Body of pancreas (tissue), 4 donors: ENCODE results near the gene IQCN.

Source experiments
- CTCF ChIP-seq, 7 experiments: fragments of 450-650 bp in 4 of 7; fragments of 200-600 bp in 3 of 7; sonication (generic) in 3 of 7; IDR thresholded peaks; one replicate each; pipeline ENCODE4 v1.5.1; 2016 to 2019; ENCODE audit warnings: antibody characterized with exemption in 7 of 7
- POLR2A ChIP-seq, 3 donors: fragments of 450-650 bp; IDR thresholded peaks; one replicate each; pipeline ENCODE4 v1.6.1; 2016; ENCODE audit warnings: antibody characterized with exemption in 3 of 3, mild to moderate bottlenecking in 2 of 3

- TF ChIP-seq CTCF (IDR thresholded peaks at IDR 0.05): no peak
- no peak for TF ChIP-seq POLR2A (IDR thresholded peaks at IDR 0.05)
These were observed 56.1 kb downstream of the IQCN start for GRCh38 chr19:18218159-18218558.
